Measurements from ENCODE around the gene CHRD. TPM values are rescaled to one million over a fixed set of nuclear protein-coding genes. Genes with fewer than 3 reads are reported as not detected.

CHRD gene
- polyA plus RNA-seq, 1 experiment: 1.5 TPM

- Histone ChIP-seq H3K27me3 (ENCODE audit: control insufficient read depth, insufficient read depth, low read length) (peaks cover 6% of the 10 kb centered on the region), H3K4me3 (ENCODE audit: low read depth, low read length) (no peak overlapping the region), H3K36me3 (ENCODE audit: control insufficient read depth, insufficient read depth, low read length) (no peaks in the 10 kb centered on the region)
- POLR2A ChIA-PET: no interaction called here
- DNase-seq (ENCODE audit: low read depth): no peak
- TF ChIP-seq CTCF (IDR thresholded peaks at IDR 0.05; ENCODE audit: insufficient read depth, low read depth, low read length): no peak
- CTCF ChIA-PET: interaction anchor here (1.2 kb wide), 1 partner anchor 67 kb away, joined by 5 read pairs; no protein-coding TSS in a partner anchor
Observed at GRCh38 chr3:184439096-184439495, 59.2 kb downstream of the CHRD start.

Other genes with a start within 250 kb of the CHRD start
- 31.0 and 32.9 TPM in 2 replicates for gene EIF2B5, start 244.7 kb upstream of the CHRD start, polyA plus RNA-seq (2011; rRNA removed)
- gene DVL3, start 224.7 kb upstream of the CHRD start, polyA plus RNA-seq (2011; rRNA removed): 24.4 and 33.9 TPM in 2 replicates
- 1,059 and 1,761 TPM in 2 replicates for gene AP2M1, start 205.2 kb upstream of the CHRD start, polyA plus RNA-seq (2011; rRNA removed)
- 65.2 and 82.8 TPM in 2 replicates for gene ABCF3, start 193.9 kb upstream of the CHRD start, polyA plus RNA-seq (2011; rRNA removed)
- gene VWA5B2, start 150.5 kb upstream of the CHRD start, polyA plus RNA-seq (2011; rRNA removed): not detected in 2 replicates
- 51.4 and 68.9 TPM in 2 replicates for gene ALG3, start 131.1 kb upstream of the CHRD start, polyA plus RNA-seq (2011; rRNA removed)
- 5.6 and 7.3 TPM in 2 replicates for gene EEF1AKMT4, start 130.4 kb upstream of the CHRD start, polyA plus RNA-seq (2011; rRNA removed)
- 0.17 and 0.28 TPM in 2 replicates for gene CAMK2N2, start 118.5 kb upstream of the CHRD start, polyA plus RNA-seq (2011; rRNA removed)
- not detected in 2 replicates for gene ECE2, start 104.0 kb upstream of the CHRD start, polyA plus RNA-seq (2011; rRNA removed)
- 262 and 330 TPM in 2 replicates for gene PSMD2, start 80.8 kb upstream of the CHRD start, polyA plus RNA-seq (2011; rRNA removed)
- gene EIF4G1, start 65.4 kb upstream of the CHRD start, polyA plus RNA-seq (2011; rRNA removed): 222 and 370 TPM in 2 replicates
- gene FAM131A, start 42.5 kb upstream of the CHRD start, polyA plus RNA-seq (2011; rRNA removed): 5.4 and 9.3 TPM in 2 replicates
- 1.6 and 2.6 TPM in 2 replicates for gene CLCN2, start 18.4 kb upstream of the CHRD start, polyA plus RNA-seq (2011; rRNA removed)
- gene POLR2H, start 18.3 kb upstream of the CHRD start, polyA plus RNA-seq (2011; rRNA removed): 72.0 and 93.6 TPM in 2 replicates
- 0.20 and 0.36 TPM in 2 replicates for gene THPO, start 1.8 kb upstream of the CHRD start, polyA plus RNA-seq (2011; rRNA removed)
- gene EPHB3, start 181.7 kb downstream of the CHRD start, polyA plus RNA-seq (2011; rRNA removed): 1.1 and 3.3 TPM in 2 replicates